ENCODE measurements around the gene DNAJC15.
"Not testable (repeated sequence)": the region's sequence is repeated elsewhere in the genome, so short reads cannot be mapped to it uniquely, and the experiment has no call there.

DNAJC15 gene

DNA sequence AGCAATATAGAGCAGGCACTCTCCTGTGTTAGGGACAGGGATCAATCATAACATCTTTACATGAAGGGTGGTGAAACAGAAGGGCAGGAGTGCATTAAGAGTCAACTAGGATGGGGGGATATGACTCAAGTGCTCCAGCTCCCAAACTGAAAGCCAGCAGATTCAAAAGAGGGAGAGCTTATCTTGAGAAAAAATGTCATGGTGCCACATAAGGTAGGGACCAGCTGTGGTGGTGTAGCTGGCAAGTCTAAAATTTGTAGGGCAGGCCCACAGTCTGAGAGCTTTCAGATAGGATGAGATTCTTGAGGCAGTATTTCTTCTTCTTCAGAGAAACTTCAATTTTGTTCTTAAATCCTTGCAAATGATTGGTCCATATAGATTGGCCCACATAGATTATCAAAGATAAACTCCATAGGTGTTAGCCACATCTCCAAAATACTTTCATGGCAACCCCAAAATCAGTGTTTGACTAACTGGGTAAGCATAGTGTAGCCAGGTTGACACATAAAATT lies 19.1 kb downstream of the DNAJC15 start:
- FAIRE-seq (peak; percentile 82), DNase-seq (ENCODE audit: insufficient read length, low spot score) (no peak)

DNA sequence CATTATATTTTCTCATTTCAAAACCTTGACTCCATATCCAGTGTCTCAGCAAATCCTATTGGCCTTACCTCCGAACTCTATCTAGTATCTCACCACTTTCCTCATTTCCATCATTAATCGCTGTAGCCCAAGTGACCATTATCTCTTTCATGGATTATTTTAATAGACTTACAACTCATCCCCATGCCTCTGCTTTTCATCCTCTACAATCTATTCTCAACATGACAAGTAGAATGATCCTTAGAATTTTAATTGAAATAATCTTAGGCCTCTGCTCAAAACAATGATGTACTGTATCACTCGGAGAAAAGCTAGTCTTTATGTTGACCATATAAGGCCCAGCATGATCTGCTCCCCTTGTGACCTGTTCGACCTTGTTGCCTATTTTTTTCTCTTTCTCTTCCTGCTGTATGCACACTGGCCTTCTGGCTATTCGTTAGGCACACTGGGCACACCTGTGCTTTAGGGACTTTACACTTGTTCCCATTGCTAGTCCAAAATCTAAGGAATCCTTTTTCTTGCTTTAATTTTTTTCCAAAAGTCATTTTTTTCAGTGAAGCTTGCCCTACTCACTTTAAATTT lies 21.4 kb downstream of the DNAJC15 start:
- DNase-seq (ENCODE audit: insufficient read length, low spot score) (no peak), FAIRE-seq (no peak)

DNA sequence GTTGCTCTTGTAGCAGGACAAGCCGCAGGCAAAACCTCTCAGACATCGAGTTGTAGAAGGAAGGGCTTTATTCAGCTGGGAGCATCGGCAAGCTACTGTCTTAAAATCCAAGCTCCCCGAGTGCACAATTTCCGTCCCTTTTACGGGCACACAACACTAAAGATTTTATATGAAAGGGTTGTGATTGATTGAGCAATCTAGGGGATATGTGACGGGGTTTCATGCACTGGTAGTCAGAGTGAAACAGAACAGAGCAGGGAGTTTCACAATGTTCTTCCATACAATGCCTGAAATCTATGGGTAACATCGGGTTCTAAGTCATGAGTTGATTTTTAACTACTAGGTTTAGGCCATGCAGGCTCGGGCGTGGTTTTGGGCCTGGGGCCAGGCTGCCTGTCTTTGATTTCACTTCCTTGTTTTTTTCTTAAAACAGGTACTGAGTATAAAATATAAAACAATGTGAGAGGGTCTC lies 22.0 kb downstream of the DNAJC15 start:
- FAIRE-seq, result peak; percentile 93
- DNase-seq (ENCODE audit: insufficient read length, low spot score), result not testable (repeated sequence)

DNA sequence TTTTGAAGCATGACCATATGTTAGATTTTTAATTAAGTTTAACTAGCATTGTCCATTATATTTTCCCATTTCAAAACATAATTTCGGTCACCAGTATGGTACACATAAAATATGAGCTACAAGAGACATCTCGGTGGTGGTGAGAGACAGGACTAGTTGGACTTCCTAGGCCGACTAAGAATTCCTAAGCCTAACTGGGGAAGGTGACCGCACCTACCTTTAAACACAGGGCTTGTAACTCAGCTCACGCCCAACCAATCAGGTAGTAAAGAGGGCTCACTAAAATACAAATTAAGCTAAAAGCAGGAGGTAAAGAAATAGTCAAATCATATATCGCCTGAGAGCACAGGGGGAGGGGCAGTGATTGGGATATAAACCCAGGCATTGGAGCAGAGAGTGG lies 22.9 kb downstream of the DNAJC15 start:
- FAIRE-seq (no peak), DNase-seq (ENCODE audit: insufficient read length, low spot score) (no peak)

DNA sequence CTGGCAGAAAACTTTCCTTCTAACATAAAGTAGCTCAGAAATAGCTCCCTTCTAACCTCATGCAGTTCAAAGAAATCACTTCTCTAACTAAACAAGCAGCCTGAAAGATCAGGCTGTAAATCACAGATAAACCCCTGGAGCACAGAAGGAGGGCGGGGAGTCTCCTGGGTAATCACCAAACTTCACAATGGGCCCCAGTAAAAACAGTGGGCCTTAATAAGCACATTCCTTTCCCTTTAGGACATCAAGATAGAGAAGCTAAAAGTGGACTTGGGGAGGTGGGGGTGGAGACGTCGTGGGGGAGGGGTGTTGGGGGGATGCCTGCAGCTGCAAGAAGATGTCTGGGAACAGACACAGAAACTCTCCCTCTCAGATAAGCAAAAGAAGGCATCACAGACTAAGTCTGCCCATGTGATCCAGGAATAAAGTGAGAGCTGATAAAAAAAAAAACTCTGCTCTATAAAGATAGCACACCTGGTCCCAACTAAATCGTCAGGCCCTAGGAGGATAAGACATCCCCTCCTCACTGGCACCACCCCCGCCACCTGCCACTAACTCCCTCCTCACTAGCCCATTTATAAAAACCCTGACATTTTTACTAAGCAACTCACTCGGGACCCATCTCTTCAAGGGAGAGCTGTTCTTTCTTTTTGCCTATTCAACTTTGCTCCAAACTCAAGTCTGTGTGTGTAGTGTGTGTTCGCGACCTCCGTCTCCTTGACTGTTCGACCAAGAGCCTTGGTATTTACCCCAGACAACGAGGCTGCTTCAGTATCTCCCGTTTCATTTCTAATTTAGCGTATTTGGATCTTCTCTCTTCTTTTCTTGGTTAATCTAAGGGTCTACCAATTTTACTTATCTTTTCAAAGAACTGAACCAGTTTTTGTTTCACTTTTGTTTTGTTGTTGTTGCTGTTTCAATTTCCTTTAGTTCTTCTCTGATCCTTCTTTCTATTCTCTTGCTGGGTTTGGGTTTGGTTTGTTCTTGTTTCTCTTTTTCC lies 31.7 kb downstream of the DNAJC15 start:
- DNase-seq (ENCODE audit: insufficient read length, low spot score) (no peak), FAIRE-seq (peak; percentile 92)

DNA sequence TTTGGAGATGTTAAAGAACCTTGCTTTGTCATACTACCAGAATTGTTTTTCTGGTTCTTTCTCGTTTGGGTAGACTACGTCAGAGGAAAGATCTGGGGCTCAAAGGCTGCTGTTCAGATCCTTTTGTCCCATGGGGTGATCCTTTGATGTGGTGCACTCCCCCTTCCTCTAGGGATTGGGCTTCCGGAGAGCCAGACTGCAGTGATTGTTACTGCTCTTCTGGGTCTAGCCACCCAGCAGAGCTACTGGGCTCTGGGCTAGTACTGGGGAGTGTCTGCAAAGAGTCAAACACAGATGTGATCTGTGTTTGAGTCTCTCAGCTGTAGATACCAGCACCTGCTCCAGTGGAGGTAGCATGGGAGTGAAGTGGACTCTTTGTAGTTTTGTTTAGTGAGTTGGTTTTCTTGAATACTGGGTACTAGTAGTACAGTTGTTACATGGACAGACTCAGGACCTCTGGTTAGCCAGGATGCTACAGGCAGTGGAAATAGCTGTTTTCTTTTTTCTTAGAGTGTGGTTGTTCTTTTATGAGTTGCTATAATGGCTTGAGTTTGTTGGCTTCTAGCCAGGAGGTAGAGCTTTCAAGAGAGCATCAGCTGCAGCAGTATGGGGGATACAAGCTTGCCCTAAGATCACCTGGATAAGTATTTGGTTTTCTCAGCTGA lies 34.4 kb downstream of the DNAJC15 start:
- peak; percentile 87 for FAIRE-seq
- no peak for DNase-seq (ENCODE audit: insufficient read length, low spot score)

DNA sequence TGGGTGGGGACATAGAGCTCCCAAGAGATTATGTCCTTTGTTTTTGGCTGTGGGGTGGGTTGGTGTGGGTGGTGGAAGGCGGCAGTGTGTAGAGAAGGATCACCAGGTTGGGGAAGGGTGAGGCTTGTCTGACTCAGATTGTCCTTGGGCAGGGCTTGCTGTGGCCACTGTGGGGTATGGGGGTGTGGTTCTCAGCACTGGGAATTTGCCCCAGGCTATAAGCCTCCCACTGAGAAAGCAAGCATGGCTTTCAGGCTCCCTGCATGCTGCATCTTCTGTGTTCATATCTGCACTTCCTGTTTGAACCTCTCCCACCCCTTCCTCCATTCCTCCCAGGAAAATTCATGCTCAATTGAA lies 34.9 kb downstream of the DNAJC15 start:
- FAIRE-seq, result no peak

DNA sequence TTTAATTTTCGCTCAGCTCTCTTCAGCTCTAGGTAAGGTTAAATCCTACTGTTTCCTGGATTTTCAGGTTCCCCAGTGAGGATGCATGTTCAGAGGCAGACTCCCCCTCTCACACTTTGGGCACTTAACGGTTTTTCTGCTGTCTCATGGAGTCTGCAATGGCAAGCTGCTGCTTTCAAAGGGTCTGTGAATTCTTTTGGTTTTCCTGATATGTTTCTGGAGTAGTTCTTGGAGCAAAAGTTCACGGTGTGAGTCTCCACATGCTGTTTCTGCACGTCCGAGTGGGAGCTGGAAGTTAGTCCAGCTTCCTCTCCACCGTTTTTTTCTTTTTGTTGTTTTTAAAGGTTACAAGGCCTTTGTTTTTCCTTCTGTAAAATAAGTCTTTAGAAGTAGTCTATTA lies 35.4 kb downstream of the DNAJC15 start:
- FAIRE-seq, result no peak

More for the DNA sequence above, 34.9 kb downstream of the DNAJC15 start:
- no peak for DNase-seq (ENCODE audit: insufficient read length, low spot score)

DNA sequence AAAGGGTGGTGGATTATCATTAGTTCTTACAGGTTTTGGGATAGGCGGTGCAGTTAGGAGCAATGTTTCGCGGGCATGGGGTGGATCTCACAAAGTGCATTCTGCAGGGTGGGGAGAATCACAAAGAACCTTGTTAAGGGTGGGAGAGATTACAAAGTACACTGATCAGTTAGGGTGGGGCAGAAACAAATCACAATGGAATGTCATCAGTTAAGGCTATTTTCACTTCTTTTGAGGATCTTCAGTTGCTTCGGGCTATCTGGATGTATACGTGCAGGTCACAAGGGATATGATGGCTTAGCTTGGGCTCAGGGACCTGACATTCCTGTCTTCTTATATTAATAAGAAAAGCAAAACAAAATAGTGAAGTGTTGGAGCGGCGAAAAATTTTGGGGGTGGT lies 36.4 kb downstream of the DNAJC15 start:
- FAIRE-seq; DNase-seq (ENCODE audit: insufficient read length, low spot score): not testable (repeated sequence)

More for the DNA sequence above, 35.4 kb downstream of the DNAJC15 start:
- DNase-seq (ENCODE audit: insufficient read length, low spot score), result no peak

DNA sequence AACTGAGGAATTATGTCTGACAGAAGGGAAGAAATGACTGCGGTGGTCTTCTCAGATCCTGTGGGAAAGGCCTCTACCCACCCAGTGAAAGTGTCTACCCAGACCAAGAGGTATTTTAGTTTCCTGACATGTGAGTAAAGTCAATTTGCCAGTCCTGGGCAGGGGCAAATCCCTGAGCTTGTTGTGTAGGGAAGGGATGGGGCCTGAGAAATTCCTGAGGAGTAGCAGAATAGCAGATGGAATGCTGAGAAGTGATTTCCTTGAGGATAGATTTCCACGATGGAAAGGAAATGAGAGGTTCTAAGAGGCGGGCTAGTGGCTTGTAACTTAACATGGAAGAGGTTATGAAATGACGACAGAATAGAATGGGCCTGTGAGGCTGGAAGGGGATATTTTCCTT lies 37.4 kb downstream of the DNAJC15 start:
- FAIRE-seq; DNase-seq (ENCODE audit: insufficient read length, low spot score): not testable (repeated sequence)

DNA sequence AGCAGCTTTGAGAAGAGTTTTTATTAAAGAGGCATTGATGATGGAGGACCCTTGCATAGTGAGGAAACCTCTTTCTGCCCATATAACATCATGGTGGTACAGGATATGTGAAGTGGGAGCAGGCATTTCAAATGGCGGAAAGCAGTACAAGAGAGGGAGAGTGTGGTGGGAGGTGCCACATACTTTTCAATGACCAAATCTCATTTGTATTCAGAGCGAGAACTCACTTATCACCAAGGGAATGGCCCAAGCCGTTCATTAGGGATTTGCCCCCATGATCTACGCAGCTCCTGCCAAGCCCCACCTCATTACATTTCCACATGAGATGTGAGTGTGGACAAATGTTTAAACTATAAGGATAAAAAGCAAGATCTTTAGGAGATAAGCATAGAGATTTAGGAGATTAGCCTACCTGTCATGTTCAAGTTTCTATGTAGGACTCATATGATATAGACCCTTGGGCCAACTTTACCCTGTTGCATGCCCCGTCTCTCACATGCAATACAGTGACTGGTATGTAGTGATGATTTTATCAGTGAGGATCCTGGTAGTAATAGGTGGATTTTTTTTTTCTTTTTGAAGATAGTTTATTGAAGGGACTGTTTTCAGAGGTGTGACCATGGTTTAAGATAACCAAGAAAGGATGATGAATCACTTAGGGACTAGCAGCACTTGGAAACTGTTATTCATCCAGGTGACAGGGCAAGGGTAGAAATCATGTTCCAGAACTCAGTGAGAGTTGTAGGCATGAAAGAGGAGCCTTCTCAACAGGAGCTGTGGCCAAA lies 38.3 kb downstream of the DNAJC15 start:
- FAIRE-seq (no peak), DNase-seq (ENCODE audit: insufficient read length, low spot score) (no peak)

DNA sequence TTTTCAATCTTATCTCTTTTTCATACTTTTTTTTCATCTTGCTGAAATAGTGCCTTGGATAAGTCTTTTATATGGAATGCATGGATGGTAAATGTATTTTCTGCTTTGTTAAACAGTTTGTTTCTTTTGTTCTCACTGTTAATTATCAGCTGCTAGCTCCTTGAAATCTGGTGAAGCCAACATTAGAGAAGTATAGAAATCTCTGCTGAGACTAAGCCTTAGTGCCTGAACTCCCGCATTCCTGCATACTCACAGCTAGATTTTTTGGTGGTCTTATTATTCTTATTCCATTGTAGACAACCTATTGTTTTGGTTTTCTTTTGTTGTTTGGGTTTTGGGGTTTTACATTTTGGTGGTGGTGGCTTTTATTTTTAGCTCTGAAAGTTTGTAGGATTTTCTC lies 48.4 kb downstream of the DNAJC15 start:
- FAIRE-seq (no peak), DNase-seq (ENCODE audit: insufficient read length, low spot score) (no peak)

DNA sequence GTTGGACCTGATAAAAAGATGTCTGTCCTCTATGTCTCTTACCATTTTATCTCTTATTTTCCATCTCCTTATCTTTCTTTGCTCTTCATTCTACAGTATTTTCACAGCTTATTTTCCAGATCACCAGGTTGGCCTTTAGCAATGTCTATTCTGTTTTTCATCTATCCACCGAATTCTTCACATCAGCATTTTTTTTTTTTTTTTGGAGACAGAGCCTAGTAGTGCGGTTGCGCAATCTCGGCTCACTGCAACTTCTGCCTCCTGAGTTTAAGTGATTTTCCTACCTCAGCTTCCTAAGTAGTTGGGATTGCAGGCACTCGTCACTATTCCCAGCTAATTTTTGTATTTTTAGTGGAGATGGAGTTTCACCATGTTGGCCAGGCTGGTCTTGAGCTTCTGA lies 49.0 kb downstream of the DNAJC15 start:
- DNase-seq (ENCODE audit: insufficient read length, low spot score) (no peak), FAIRE-seq (no peak)

DNA sequence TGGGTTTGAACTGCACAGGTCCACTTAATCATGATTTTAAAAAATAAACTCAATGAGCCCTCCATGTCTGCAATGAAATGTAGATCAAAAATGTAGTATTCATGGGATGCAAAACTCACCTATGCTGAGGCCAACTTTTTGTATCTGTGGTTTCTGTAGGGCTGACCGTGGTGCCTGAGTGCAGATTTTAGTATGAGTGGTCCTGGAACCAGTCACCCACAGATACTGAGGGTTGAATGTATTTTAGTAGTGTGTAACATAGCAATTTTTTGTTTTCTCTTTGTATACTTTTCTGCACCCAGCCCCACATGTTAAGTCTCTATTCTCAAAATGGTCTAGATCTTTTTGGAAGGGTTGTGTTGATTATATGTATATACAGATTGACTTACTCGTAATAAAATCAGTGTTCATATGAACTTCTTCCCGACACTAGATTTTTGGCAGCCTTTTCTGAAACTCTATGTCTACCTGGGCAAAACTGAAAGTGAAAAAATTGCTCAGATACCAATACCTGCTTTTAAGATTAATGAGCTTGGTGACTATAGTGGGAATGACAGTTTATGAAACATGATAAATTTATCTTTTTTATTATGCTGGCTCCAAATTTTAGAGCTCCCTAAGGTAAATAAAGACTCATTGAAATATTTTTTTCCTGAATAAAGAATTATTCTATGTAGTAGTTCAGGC lies 51.6 kb downstream of the DNAJC15 start:
- FAIRE-seq (peak; percentile 92), DNase-seq (ENCODE audit: insufficient read length, low spot score) (no peak)

DNA sequence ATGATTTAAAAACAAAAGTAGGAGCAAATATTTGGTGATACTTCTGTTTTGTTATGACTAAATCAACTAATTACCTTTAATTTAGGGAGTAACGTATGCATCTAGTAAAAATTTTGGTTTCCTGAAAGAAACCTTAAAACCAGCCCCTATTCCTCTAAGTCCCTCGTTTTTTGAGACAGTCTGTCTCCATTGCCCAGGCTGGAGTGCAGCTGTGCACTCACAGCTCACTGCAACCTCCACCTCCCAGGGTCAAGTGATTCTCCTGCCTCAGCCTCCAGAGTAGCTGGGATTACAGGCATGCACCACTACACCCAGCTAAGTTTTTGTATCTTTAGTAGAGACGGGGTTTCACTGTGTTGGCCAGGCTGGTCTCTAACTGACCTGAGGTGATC lies 52.1 kb downstream of the DNAJC15 start:
- DNase-seq (ENCODE audit: insufficient read length, low spot score); FAIRE-seq: not testable (repeated sequence)

DNA sequence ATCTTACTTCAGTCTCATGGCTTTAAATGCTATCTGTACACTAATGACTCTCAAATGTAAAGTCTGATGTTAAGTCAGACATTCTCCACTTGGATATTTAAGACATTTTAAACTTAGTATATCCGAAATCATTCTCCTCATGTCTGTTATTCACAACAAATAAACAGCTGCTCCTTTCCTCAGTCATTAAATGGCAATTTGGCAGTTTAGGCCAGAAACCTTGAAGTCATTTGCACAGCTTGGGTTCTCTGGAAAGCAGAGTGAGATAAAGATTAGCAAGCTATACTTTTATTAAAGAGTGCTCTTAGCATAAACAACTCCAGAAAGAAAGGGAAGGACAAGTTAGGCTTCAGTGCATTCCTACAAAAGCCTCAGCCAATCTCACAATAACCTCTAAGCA lies 53.7 kb downstream of the DNAJC15 start:
- FAIRE-seq (no peak), DNase-seq (ENCODE audit: insufficient read length, low spot score) (no peak)

DNA sequence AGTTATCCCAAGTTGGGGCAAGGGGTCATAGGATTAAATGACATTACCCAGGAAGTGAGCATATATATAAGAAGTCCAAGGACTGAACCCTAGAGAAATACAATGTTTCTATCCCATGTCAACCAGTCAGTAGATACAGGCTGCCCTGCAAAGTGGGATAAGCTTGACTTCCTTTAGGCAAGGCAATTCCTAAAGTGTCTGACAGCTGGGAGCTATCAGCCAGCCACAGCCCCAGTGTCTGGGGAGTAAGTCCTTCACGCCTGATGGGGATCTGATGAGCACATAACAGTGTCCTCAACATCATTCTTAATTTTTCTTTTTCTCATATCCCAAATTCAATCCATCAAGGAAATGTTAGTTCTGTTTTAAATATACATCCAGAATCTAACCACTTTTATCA lies 54.1 kb downstream of the DNAJC15 start:
- FAIRE-seq (no peak), DNase-seq (ENCODE audit: insufficient read length, low spot score) (no peak)

DNA sequence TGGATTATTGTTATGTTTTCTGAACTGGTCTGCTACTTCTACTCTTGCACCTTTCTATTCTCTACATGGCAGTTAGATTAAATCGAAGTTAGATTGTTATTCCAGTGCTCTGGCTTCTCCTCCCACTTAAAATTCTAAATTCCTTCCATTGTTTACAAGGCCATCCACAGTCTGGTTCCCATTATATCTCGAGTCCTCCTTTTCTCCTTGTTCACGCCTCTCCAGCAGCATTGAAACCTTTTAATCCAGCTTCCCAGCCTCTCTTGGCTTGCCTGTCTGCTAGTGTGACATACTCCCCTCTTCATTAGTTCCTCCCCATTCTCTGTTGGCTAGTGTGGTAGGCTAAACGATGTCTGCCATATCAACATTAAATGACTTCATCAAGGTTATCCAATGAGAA lies 54.5 kb downstream of the DNAJC15 start:
- no peak for FAIRE-seq
- DNase-seq (ENCODE audit: insufficient read length, low spot score), result no peak

DNA sequence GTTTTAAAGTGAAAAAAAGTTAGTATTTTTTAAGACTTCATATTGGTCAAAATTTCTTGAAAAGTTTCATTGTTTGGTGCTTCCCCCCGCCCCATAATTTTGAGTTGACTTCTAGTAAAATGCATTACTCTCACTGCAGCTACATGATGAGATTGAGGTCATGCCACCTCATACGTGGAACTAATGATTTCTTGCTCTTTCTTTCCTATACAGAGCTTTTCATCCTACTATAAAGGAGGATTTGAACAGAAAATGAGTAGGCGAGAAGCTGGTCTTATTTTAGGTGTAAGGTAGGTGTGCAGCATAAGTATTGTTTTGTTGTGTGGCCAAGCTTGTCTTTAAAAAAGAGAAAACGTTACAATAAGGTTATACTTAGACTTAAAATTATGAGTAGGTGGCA lies 55.0 kb downstream of the DNAJC15 start:
- DNase-seq (ENCODE audit: insufficient read length, low spot score) (no peak), FAIRE-seq (no peak)

DNA sequence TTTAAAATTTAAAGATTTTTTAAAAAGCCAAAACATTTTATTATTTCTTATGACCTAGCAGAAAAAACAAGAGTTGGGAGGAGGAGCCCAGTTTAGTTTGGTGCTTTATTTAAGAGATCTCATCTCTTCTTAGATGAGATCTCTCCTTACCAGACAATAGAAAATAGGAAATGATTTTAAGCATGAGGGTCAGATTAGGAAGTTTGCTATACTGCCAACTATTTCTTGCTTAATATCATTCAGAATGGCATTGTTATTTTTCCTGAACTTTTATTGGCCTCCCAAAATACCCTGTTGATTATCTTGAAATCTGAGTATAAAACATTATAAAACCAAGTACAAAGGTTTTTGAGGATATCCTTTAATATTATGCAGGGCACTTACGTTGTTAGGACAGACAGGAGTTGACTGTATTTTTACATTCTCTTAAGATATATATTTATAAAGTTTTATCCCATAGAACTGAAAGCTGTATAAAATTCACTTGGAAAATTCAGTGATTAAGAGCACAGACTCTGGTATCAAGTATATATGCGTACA lies 56.1 kb downstream of the DNAJC15 start:
- FAIRE-seq, result no peak
- DNase-seq (ENCODE audit: insufficient read length, low spot score), result no peak
